ENCODE measurements around the gene ACAA1.

DNA sequence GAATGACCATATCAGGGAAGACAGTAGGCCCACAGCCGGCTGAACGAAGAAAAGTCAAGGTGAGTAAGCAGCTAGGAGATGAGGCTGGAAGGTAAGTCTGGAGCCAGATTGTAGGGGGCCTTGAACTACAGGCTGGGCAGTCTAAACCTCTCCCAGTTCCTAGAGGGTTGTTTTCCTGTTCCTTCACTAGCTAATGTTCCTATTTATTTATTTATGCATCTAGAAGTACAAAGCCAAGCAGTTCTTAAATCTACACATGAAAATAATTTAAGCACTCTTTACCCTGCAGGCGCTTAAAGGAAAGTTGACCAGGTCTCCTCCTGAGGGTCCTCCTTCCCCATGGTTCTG is 3.7 kb downstream of the ACAA1 start:
- TF ChIP-seq POLR2A (IDR thresholded peaks at IDR 0.05; ENCODE audit: low read depth, low read length) (no peak), KAT2A (conservative IDR thresholded peaks at IDR 0.05; ENCODE audit: control insufficient read depth, low read depth, low read length) (no peak), EZH2 (IDR thresholded peaks at IDR 0.05; ENCODE audit: borderline replicate concordance, control insufficient read depth, low read depth, low read length) (no peak), GATAD2B (conservative IDR thresholded peaks at IDR 0.05; ENCODE audit: low read depth) (no peak), NR2C1 (IDR thresholded peaks at IDR 0.05) (no peak), SRF (IDR thresholded peaks at IDR 0.05; ENCODE audit: low read depth in 2 of 2, low read length in 2 of 2) (no peak)
- TF ChIP-seq, protein P1, sequence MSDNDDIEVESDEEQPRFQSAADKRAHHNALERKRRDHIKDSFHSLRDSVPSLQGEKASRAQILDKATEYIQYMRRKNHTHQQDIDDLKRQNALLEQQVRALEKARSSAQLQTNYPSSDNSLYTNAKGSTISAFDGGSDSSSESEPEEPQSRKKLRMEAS (IDR thresholded peaks at IDR 0.05; ENCODE audit: low read depth, low read length), result no peak
- TF ChIP-seq, protein P2, sequence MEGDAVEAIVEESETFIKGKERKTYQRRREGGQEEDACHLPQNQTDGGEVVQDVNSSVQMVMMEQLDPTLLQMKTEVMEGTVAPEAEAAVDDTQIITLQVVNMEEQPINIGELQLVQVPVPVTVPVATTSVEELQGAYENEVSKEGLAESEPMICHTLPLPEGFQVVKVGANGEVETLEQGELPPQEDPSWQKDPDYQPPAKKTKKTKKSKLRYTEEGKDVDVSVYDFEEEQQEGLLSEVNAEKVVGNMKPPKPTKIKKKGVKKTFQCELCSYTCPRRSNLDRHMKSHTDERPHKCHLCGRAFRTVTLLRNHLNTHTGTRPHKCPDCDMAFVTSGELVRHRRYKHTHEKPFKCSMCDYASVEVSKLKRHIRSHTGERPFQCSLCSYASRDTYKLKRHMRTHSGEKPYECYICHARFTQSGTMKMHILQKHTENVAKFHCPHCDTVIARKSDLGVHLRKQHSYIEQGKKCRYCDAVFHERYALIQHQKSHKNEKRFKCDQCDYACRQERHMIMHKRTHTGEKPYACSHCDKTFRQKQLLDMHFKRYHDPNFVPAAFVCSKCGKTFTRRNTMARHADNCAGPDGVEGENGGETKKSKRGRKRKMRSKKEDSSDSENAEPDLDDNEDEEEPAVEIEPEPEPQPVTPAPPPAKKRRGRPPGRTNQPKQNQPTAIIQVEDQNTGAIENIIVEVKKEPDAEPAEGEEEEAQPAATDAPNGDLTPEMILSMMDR (IDR thresholded peaks at IDR 0.05 in 2 of 3, conservative IDR thresholded peaks at IDR 0.05 in 1 of 3; ENCODE audit: control insufficient read depth in 2 of 3, extremely low read depth in 1 of 3, insufficient read depth in 1 of 3, low read depth in 3 of 3, low read length in 3 of 3), result no peak

Measured in GM12878 (cell line).